GM23338 (cell line): ENCODE data around the gene CXCR3.

Experiments
- EZH2 ChIP-seq: fragments of 200-600 bp; sonication (generic); IDR thresholded peaks from one replicate; pipeline ENCODE4 v1.8.0; 2017; ENCODE audit warnings: antibody characterized with exemption, mild to moderate bottlenecking, low read depth; ENCODE audit not compliant: unreplicated experiment
- POLR2AphosphoS5 ChIP-seq: IDR thresholded peaks from 2 replicates; pipeline ENCODE4 v1.6.1; 2016; ENCODE audit warnings: antibody characterized with exemption, low read depth
- ZNF114 ChIP-seq: fragments of 250-450 bp; sonication (Bioruptor Pico); IDR thresholded peaks from 2 replicates; pipeline ENCODE4 v1.5.0; 2020; ENCODE audit warnings: mild to moderate bottlenecking, moderate library complexity
- TF ChIP-seq, protein P1 (sequence below), 2 experiments: fragments of 200-600 bp in 1 of 2; sonication (generic) in 1 of 2; conservative IDR thresholded peaks; 2 replicates each; pipeline versions ENCODE4 v1.5.1 to v1.6.1; 2016 to 2017; ENCODE audit warnings: antibody characterized with exemption in 2 of 2, low read depth in 2 of 2, mild to moderate bottlenecking in 2 of 2, moderate library complexity in 1 of 2

DNA sequence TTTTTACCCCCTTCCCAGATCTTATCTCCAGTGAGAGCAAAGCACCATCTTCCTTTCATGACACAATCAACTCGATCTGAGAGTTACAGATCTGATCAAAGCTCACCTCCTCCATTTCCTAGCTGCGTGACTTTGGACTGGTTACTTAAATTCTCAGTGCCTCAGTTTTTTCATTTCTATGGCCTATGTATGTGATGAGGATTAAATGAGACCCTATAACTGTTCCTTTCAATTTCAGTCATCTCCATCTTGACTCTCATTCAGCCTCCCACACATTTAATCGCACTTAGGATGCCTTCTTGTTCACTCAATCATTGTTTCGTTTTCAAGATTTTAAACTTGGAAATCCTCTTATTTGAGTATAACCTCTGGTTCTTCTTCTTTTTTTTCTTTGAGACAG is 20.1 kb upstream of the CXCR3 start:
- TF ChIP-seq, protein P1, sequence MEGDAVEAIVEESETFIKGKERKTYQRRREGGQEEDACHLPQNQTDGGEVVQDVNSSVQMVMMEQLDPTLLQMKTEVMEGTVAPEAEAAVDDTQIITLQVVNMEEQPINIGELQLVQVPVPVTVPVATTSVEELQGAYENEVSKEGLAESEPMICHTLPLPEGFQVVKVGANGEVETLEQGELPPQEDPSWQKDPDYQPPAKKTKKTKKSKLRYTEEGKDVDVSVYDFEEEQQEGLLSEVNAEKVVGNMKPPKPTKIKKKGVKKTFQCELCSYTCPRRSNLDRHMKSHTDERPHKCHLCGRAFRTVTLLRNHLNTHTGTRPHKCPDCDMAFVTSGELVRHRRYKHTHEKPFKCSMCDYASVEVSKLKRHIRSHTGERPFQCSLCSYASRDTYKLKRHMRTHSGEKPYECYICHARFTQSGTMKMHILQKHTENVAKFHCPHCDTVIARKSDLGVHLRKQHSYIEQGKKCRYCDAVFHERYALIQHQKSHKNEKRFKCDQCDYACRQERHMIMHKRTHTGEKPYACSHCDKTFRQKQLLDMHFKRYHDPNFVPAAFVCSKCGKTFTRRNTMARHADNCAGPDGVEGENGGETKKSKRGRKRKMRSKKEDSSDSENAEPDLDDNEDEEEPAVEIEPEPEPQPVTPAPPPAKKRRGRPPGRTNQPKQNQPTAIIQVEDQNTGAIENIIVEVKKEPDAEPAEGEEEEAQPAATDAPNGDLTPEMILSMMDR (conservative IDR thresholded peaks at IDR 0.05; ENCODE audit: low read depth in 2 of 2), result no peak
- no peak for TF ChIP-seq EZH2
- TF ChIP-seq ZNF114, result no peak
- TF ChIP-seq POLR2AphosphoS5, result no peak
